T-helper 1 cell (primary cell): ENCODE data around the gene DOK4.

Experiments
- DNase-seq, 5 donors: peaks; one replicate each; pipeline ENCODE4 v3.0.0-alpha.2; 2012 to 2020

The DOK4 gene

GRCh38 chr16:57476546-57477410 is 9.5 kb downstream of the DOK4 start:
- peak in 1 of 5 donors; percentile 4 for DNase-seq

DNA sequence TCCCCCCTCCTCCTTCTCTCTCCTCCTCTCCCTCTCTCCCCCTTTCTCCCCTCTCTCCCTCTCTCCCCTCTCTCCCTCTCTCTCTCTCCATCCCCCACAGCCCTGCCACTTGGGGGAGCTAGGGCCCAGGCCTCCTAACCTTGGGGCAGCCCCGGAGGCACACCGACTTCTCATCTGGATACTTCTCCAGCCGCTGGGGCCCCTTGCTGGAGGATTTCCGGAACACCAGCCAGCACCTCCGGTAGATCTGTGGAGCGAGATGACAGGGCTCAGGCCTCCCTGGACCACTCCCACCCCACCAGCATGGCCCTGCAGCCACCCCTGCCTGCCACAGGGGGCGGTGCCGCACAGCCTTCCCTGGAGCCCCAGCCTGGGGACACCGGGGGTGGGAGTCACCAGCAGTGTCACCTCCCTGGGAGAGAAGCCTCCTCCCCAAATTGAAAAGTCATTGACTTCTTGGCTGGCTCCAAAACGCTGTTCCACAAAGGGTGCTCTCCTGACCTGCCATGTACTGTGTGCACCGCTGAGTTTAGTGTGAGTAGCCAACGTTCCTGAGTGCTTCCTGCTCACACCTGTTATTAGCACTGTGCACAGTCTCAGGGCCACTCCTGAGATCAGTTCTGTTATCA is 10.5 kb downstream of the DOK4 start:
- DNase-seq = peak; percentile 48 to 86 (median 67)

- peak in 1 of 5 donors; percentile 11 for DNase-seq
These were observed 11.3 kb downstream of the DOK4 start for GRCh38 chr16:57474671-57475661.

GRCh38 chr16:57473906-57474305 is 12.4 kb downstream of the DOK4 start:
- DNase-seq = no peak

- DNase-seq = no peak
These were observed 13.0 kb downstream of the DOK4 start for GRCh38 chr16:57473176-57473840.

GRCh38 chr16:57472665-57473060 is 13.6 kb downstream of the DOK4 start:
- no peak for DNase-seq

GRCh38 chr16:57471852-57472664 is 14.2 kb downstream of the DOK4 start:
- no peak for DNase-seq

DNA sequence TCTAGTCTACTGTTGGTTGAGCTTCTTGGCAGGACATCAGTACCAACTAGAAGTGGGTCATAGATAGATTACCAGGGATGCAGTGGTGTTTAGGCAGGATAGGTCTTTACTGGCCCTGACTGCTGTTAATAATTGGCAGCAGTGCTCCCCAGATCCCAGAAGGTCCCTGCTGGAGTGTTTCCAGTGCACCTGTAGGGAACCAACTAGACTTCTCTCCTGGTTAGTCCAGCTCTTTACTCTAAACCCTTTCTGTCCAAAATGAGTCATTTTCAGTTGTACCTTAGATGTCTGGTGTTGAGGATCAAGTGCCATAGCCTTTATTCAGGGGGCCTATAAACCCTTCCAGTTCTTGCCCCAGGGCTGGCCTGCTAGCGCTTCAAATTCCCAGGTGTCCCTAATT is 15.1 kb downstream of the DOK4 start:
- DNase-seq = no peak

GRCh38 chr16:57470711-57471110 is 15.6 kb downstream of the DOK4 start:
- no peak for DNase-seq

DNA sequence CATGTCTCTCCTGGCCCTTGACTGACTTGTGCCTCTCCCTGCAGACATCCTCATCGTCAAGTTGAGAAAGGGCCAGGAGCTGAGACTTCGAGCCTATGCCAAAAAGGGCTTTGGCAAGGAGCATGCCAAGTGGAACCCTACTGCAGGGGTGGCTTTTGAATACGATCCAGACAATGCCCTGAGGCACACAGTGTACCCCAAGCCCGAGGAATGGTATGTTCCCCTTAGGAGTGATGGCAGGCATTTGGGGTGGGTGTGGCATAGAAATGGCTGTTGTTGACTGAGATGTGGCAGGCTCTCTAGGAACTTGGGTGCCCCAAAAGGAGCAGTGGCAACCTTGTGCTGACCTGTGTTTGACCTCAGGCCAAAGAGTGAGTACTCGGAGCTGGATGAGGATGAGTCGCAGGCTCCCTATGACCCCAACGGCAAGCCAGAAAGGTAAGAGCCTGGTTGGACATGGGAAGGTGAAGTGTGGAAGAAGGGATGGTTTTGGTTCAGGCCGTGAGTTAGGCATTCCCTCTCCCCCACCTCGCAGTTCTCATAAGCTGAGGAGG is 16.3 kb downstream of the DOK4 start:
- peak in 1 of 5 donors; percentile 0 for DNase-seq

DNA sequence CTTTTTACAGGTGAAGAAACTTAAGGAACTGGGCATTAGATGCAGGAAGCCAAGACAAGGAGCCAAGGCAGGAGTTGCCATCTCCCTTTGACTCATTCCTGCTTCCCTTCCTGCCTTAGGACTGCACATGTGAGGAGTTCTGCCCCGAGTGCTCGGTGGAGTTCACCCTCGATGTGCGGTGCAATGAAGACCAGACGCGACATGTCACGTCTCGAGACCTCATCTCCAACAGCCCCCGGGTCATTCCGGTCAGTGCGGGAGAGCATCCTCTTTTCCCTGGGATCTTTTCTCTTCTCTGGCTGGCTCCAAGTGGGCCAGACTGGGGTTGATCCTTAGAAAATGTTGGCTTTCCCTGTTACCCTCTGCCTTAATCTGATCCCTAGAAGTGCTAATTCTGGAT is 17.2 kb downstream of the DOK4 start:
- DNase-seq = no peak

GRCh38 chr16:57468346-57468745 is 17.9 kb downstream of the DOK4 start:
- no peak for DNase-seq

DNA sequence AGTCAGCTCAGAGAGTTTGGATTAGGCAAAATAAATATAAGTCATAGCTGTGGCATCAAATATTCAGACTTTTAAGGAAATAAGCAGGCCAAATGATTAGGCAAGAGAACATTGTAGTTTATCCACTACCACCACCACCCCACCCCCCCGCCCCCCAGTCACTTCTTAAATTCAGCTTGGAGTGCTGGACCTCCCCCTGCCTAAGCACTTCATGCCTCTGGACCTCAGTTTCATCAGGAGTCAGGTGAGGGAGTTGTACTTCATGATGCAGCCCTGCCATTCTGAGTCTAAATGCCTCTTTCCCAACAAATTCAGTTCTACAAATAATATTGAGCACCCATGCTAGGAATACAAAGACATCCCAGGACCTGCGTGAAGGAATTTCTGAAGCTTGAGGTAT is 21.8 kb downstream of the DOK4 start:
- DNase-seq = no peak

DNA sequence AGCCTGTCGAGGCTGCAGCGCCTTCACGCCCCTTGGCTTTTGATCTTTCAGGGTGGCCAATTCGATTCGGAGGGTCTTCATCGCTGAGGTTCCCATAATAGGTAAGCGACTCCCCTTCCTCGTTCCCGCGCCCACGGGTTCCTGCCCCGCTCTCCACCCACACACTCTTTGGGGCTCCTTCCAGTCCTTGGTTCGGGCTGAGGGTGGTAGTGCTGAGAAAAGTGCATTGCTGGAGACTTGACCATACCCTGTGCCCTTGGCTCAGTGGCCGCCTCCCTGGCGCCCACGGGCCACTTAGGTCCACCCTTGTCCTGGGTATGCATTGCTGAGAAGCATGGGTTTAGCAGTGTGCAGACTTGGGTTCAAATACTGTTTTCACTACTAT is 23.3 kb downstream of the DOK4 start:
- DNase-seq = no peak

- peak; percentile 81 to 92 (median 87) for DNase-seq
These were observed 23.9 kb downstream of the DOK4 start, which contains the start of gene POLR2C for GRCh38 chr16:57462209-57462977. TSS of gene POLR2C (plus strand) at chr16:57462679. CDS start at chr16:57462725, 46 bp downstream.

DNA sequence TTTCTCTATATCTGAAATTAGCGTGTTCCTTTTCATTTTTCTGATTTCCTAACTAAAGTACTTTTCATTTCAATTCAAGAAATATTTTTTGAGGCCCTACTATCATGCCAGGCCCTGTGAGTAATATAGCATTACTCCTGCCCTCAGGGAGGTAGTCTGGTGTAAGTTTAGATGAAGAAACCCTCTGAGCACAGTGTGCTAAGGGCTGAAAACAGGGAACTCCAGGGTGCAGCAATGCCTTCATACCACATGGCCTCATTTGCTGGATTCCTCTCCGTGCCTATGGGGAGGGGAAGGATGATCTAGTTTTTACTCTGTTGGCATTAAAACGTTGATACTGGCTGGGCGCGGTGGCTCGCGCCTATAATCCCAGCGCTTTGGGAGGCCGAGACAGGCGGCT is 34.3 kb downstream of the DOK4 start:
- no peak for DNase-seq

DNA sequence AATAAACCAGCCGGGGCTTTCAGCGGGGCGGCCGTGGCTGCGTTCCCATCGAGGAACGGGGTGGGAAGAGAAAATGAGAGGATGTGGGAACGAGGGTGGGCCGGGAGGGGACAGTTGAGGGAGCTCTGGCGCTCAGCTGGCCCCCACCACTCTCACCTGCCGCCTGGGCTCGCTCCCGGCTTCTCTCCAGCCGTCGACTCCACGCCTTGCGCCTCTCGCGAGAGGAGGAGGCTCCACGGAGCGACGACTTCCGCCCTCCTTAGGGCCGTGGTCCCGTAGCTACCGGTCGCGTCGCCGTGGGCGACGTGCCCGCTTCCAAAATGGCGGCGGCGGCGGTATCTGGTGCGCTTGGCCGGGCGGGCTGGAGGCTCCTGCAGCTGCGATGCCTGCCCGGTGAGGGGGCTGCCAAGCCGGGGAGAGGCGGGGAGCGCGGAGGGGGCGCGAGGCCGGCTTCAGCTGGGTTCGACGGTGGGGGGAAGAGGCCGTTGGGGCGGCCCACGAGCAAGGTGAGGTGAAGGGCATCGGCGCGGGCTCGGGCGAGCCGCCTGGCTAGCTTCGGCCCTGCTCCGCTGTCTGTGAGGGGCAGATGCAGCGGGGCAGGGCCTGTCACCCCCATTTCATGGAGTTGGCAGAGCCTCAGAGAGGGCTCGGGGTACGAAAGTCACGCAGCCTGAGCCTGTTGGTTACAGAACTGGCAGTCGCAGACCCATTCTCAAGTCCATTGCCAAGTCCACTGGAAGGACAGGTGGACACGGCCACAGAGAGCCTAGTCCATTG is 38.9 kb downstream of the DOK4 start, which contains the start of the genes CIAPIN1 and COQ9:
CIAPIN1 (minus strand) TSS at position 200 of the 777 bp plus-strand sequence. CDS start 6,457 bp downstream, outside the sequence.
COQ9 (plus strand) TSS at position 294 of the 777 bp plus-strand sequence; CDS start at position 321, 27 bp downstream.
- DNase-seq = peak; percentile 84 to 96 (median 90)

DNA sequence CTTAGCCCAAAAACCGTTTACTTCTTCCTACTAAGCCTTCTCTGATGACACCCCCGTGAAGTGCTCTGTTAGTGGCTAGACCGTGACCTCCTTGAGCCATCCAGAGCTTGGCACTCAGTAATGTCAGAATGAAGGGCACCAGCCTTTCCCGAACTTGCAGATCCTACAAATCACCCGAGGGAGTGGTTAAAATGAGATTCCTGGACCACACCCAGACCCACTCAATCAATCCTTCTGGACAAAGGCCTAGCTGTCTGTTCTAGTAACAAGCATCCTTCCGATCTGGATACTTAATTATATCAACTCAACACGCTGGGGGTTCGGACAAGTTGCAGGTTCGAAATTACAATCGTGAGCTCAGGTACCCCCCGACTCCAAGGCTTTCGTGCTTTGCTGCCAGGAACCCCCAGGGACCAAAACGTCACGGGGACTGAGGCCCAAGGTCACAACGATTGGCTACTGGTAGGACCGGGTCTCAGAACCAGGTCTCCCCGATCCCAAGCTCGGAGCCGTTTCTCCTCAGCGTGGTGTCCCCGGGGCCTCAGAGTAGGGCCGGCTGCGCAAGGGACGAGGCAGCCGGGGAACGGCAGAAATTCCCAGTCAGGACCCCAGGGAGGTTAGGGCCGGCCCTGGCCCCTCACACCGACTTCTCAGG is 39.6 kb downstream of the DOK4 start:
- DNase-seq = peak in 2 of 5 donors; percentile 11 to 31

GRCh38 chr16:57445510-57445909 is 40.8 kb downstream of the DOK4 start:
- DNase-seq = no peak
